ENCODE results near the gene LVRN. TPM values are rescaled to one million over a fixed set of nuclear protein-coding genes. Genes with fewer than 3 reads are reported as not detected.

The LVRN gene
- total RNA-seq, 1 experiment from 2014 or later = not detected

DNA sequence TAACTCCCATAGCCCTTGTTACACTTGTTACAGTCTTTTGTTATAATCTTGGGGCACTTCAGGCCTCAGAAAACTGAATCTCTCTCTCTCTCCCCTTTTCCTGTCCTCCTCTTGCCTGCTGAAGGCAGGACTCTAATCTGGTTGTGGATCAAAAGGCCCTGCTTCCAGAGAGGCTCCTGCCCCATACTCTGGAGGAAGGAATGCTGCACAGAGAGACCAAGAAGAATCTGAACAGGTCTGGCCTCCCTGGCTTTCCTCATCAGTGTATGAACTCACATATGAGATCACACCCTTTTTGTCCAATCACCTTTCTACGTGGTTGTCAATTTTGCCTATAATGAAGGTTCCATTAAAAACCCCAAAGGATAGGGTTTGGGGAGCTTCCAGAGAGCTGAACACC lies 26.2 kb upstream of the LVRN start:
- no peaks in the 10 kb centered on the region for H3K9me3 ChIP-seq (ENCODE audit: low read length)
- ATAC-seq (no peak), DNase-seq (no peak)
- no peak overlapping the region for H3K27ac ChIP-seq (ENCODE audit: low read length)
- H3F3A ChIP-seq (ENCODE audit: low read length, unreplicated experiment) = no peaks in the 10 kb centered on the region
- BruUV-seq (replicated peaks) = no TSS peak
- H3K4me1 ChIP-seq (ENCODE audit: insufficient read depth, low read length) = no peaks in the 10 kb centered on the region
- no peak overlapping the region for H3K4me2 ChIP-seq (ENCODE audit: low read length)
- intact Hi-C loops (cut with micrococcal nuclease) = no loop called here
- H3K79me2 ChIP-seq (ENCODE audit: low read length) = no peaks in the 10 kb centered on the region
- no peaks in the 10 kb centered on the region for H4K20me1 ChIP-seq (ENCODE audit: low read length)
- no peaks in the 10 kb centered on the region for H3K27me3 ChIP-seq (ENCODE audit: low read length)
- no peaks in the 10 kb centered on the region for H3K9me2 ChIP-seq (replicated peaks; ENCODE audit: low read length)
- H3K4me3 ChIP-seq (ENCODE audit: low read length) = no peak overlapping the region
- POLR2A ChIA-PET (ENCODE audit: unreplicated experiment) = no interaction called here
- CTCF ChIA-PET = no interaction called here
- no peaks in the 10 kb centered on the region for H3K36me3 ChIP-seq (ENCODE audit: low read depth, low read length)
- no peak overlapping the region for H3K9ac ChIP-seq (ENCODE audit: low read length)
- TF ChIP-seq EZH2 (IDR thresholded peaks at IDR 0.05; ENCODE audit: low read length, unreplicated experiment) = no peak
- no peak for TF ChIP-seq EZH2phosphoT487 (IDR thresholded peaks at IDR 0.05; ENCODE audit: borderline replicate concordance, low read length)
- TF ChIP-seq, protein P1, sequence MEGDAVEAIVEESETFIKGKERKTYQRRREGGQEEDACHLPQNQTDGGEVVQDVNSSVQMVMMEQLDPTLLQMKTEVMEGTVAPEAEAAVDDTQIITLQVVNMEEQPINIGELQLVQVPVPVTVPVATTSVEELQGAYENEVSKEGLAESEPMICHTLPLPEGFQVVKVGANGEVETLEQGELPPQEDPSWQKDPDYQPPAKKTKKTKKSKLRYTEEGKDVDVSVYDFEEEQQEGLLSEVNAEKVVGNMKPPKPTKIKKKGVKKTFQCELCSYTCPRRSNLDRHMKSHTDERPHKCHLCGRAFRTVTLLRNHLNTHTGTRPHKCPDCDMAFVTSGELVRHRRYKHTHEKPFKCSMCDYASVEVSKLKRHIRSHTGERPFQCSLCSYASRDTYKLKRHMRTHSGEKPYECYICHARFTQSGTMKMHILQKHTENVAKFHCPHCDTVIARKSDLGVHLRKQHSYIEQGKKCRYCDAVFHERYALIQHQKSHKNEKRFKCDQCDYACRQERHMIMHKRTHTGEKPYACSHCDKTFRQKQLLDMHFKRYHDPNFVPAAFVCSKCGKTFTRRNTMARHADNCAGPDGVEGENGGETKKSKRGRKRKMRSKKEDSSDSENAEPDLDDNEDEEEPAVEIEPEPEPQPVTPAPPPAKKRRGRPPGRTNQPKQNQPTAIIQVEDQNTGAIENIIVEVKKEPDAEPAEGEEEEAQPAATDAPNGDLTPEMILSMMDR (conservative IDR thresholded peaks at IDR 0.05; ENCODE audit: low read depth, low read length) = no peak
- no peak overlapping the region for H2AFZ ChIP-seq (ENCODE audit: low read length)

DNA sequence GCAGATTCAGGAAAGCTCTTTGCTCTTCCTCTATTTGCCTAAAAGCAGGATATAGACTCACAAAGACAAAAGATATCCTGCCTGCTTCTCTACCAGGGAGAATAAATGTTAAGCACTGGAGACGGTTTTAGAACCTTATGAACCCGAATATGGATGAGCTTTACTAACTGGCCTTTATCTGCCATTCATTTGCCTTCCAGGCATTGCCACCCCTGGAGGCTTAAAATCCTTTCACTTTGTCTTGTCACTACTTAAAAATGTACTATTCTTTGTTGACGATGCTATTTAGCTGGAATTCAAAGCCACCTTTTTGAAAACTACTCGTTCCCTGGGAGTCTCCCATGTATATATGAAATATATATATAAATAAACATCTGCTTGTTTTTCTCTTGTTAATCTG lies 23.2 kb upstream of the LVRN start:
- H3K79me2 ChIP-seq (ENCODE audit: low read length) = no peaks in the 10 kb centered on the region
- intact Hi-C loops (cut with micrococcal nuclease) = no loop called here
- TF ChIP-seq EZH2phosphoT487 (IDR thresholded peaks at IDR 0.05; ENCODE audit: borderline replicate concordance, low read length) (no peak), EZH2 (IDR thresholded peaks at IDR 0.05; ENCODE audit: low read length, unreplicated experiment) (no peak)
- TF ChIP-seq, protein P1 (conservative IDR thresholded peaks at IDR 0.05; ENCODE audit: low read depth, low read length) = no peak
- H3K4me1 ChIP-seq (ENCODE audit: insufficient read depth, low read length) = peaks cover 5% of the 10 kb centered on the region; the same call in 1 of the 2 replicates
- ATAC-seq (no peak), DNase-seq (peak; percentile 23)
- no peak overlapping the region for H3K27ac ChIP-seq (ENCODE audit: low read length)
- POLR2A ChIA-PET (ENCODE audit: unreplicated experiment) = no interaction called here
- no peak overlapping the region for H3K9ac ChIP-seq (ENCODE audit: low read length)
- no peaks in the 10 kb centered on the region for H3K27me3 ChIP-seq (ENCODE audit: low read length)
- H3K4me3 ChIP-seq (ENCODE audit: low read length) = no peak overlapping the region
- H3K9me3 ChIP-seq (ENCODE audit: low read length) = no peaks in the 10 kb centered on the region
- no peak overlapping the region for H3K4me2 ChIP-seq (ENCODE audit: low read length)
- H3K9me2 ChIP-seq (replicated peaks; ENCODE audit: low read length) = no peaks in the 10 kb centered on the region
- H3K36me3 ChIP-seq (ENCODE audit: low read depth, low read length) = no peaks in the 10 kb centered on the region
- H2AFZ ChIP-seq (ENCODE audit: low read length) = 0 out of 2 replicates have a peak overlapping the region, but pooled peaks have one; percentile 12
- no peaks in the 10 kb centered on the region for H4K20me1 ChIP-seq (ENCODE audit: low read length)
- no peaks in the 10 kb centered on the region for H3F3A ChIP-seq (ENCODE audit: low read length, unreplicated experiment)
- BruUV-seq (replicated peaks) = no TSS peak
- CTCF ChIA-PET = interaction anchor here (0.7 kb wide), 1 partner anchor 314 kb away, joined by 4 read pairs; no protein-coding TSS in a partner anchor

- no peaks in the 10 kb centered on the region for H3K79me2 ChIP-seq (ENCODE audit: low read length)
- no peaks in the 10 kb centered on the region for H3K9me3 ChIP-seq (ENCODE audit: low read length)
- DNase-seq (no peak), ATAC-seq (no peak)
- intact Hi-C loops (cut with micrococcal nuclease) = loop anchor here (2.0 kb wide), 1 partner anchor 51 kb away; no protein-coding TSS in a partner anchor
- H3K4me2 ChIP-seq (ENCODE audit: low read length) = no peak overlapping the region
- BruUV-seq (replicated peaks) = no TSS peak
- CTCF ChIA-PET = no interaction called here
- H3K27me3 ChIP-seq (ENCODE audit: low read length) = no peaks in the 10 kb centered on the region
- H3K4me1 ChIP-seq (ENCODE audit: insufficient read depth, low read length) = peaks cover 5% of the 10 kb centered on the region; the same call in 1 of the 2 replicates
- H3K4me3 ChIP-seq (ENCODE audit: low read length) = no peak overlapping the region
- TF ChIP-seq EZH2phosphoT487 (IDR thresholded peaks at IDR 0.05; ENCODE audit: borderline replicate concordance, low read length) = no peak
- TF ChIP-seq, protein P1 (conservative IDR thresholded peaks at IDR 0.05; ENCODE audit: low read depth, low read length) = no peak
- no peak for TF ChIP-seq EZH2 (IDR thresholded peaks at IDR 0.05; ENCODE audit: low read length, unreplicated experiment)
- no peak overlapping the region for H3K9ac ChIP-seq (ENCODE audit: low read length)
- POLR2A ChIA-PET (ENCODE audit: unreplicated experiment) = interaction anchor here (0.7 kb wide), 1 partner anchor 21 kb away, joined by 3 read pairs; no protein-coding TSS in a partner anchor
- H3K27ac ChIP-seq (ENCODE audit: low read length) = peak overlapping the region; percentile 85; the same call in 1 of the 2 replicates
- H3K36me3 ChIP-seq (ENCODE audit: low read depth, low read length) = no peaks in the 10 kb centered on the region
- no peaks in the 10 kb centered on the region for H4K20me1 ChIP-seq (ENCODE audit: low read length)
- no peaks in the 10 kb centered on the region for H3K9me2 ChIP-seq (replicated peaks; ENCODE audit: low read length)
- H3F3A ChIP-seq (ENCODE audit: low read length, unreplicated experiment) = no peaks in the 10 kb centered on the region
- no peak overlapping the region for H2AFZ ChIP-seq (ENCODE audit: low read length)
Measured at GRCh38 chr5:115940080-115940810, 22.0 kb upstream of the LVRN start.
